ENCODE data around the gene SERINC5. TPM values are rescaled to one million over a fixed set of nuclear protein-coding genes. Genes with fewer than 3 reads are reported as not detected.

Gene SERINC5
- total and polyA plus RNA-seq, 2 of the 4 experiments (the other 2 are of a cell fraction): 5.0 to 8.1 TPM

DNA sequence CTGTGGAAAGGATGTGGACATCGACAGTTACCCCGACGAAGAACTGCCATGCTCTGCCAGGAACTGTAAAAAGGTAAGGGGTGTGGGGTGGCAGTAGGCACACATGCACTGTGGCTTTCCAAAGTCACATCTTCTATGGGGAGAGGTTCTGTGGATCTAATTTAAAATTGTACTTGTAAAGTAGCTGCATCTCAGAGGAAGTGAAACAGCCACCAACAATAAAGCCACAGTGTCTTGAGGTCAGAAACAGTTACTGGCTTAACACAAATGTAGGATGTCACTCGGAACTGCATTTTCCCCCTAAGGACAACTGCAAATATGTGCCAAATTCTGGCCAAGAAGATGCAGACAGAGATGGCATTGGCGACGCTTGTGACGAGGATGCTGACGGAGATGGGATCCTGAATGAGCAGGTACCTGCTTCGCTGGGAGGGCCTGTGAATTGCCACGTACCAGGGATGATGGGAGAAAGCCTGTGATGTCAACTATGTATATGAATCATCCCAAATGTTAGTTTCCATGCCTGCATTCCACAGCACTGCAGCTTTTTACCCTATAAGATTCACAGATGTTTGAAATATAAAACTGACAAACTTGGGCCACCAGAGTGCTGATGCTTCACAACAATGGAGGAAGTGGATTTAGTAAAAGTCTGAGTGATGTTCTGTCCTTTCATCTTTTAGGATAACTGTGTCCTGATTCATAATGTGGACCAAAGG lies 185.4 kb downstream of the SERINC5 start:
- H4K8ac ChIP-seq (ENCODE audit: low read depth in 2 of 2, low read length in 2 of 2): no peak overlapping the region
- DNase-seq (peak; percentile 41), ATAC-seq (ENCODE audit: low read depth) (peak; percentile 59)
- H2AK5ac ChIP-seq (ENCODE audit: low read depth, low read length): no peak overlapping the region
- no peaks in the 10 kb centered on the region for H3K36me3 ChIP-seq (ENCODE audit: control insufficient read depth, insufficient read depth, low read length)
- H3K9me3 ChIP-seq (ENCODE audit: control insufficient read depth, insufficient read depth, low read length): no peaks in the 10 kb centered on the region
- H2AFZ ChIP-seq (replicated peaks; ENCODE audit: low read length, poor library complexity): no peak overlapping the region
- in situ Hi-C loops (cut with MboI; ENCODE audit: low sequenced_read_pairs) (no loop called here), dilution Hi-C loops (cut with HindIII; ENCODE audit: low sequenced_read_pairs, unreplicated experiment) (no loop called here), intact Hi-C loops (cut with micrococcal nuclease) (no loop called here)
- H3K18ac ChIP-seq (ENCODE audit: low read depth, low read length): no peak overlapping the region
- H4K5ac ChIP-seq (ENCODE audit: low read depth, low read length): no peak overlapping the region
- TF ChIP-seq RAD21 (IDR thresholded peaks at IDR 0.05; ENCODE audit: low read length) (no peak), SMC3 (IDR thresholded peaks at IDR 0.05; ENCODE audit: low read depth, low read length) (no peak), RFX5 (IDR thresholded peaks at IDR 0.05; ENCODE audit: low read depth, low read length) (no peak), CHD1 (IDR thresholded peaks at IDR 0.05; ENCODE audit: low read depth, low read length) (no peak), BHLHE40 (IDR thresholded peaks at IDR 0.05; ENCODE audit: low read depth, low read length) (no peak), MAZ (IDR thresholded peaks at IDR 0.05; ENCODE audit: borderline replicate concordance, low read depth, low read length) (no peak), POLR2A (IDR thresholded peaks at IDR 0.05; ENCODE audit: low read depth, low read length) (no peak), MAFK (IDR thresholded peaks at IDR 0.05; ENCODE audit: low read depth, low read length) (no peak), CEBPB (IDR thresholded peaks at IDR 0.05; ENCODE audit: low read depth, low read length) (no peak), USF2 (IDR thresholded peaks at IDR 0.05; ENCODE audit: low read depth, low read length) (no peak), RCOR1 (IDR thresholded peaks at IDR 0.05; ENCODE audit: insufficient replicate concordance, low read length) (no peak), ELK1 (IDR thresholded peaks at IDR 0.05; ENCODE audit: borderline replicate concordance, low read depth, low read length) (no peak), MXI1 (IDR thresholded peaks at IDR 0.05; ENCODE audit: borderline replicate concordance, low read depth, low read length) (no peak), FOS (IDR thresholded peaks at IDR 0.05; ENCODE audit: low read depth, low read length) (no peak), NFE2L2 (IDR thresholded peaks at IDR 0.05; ENCODE audit: low read depth, low read length) (no peak)
- TF ChIP-seq, protein P1, sequence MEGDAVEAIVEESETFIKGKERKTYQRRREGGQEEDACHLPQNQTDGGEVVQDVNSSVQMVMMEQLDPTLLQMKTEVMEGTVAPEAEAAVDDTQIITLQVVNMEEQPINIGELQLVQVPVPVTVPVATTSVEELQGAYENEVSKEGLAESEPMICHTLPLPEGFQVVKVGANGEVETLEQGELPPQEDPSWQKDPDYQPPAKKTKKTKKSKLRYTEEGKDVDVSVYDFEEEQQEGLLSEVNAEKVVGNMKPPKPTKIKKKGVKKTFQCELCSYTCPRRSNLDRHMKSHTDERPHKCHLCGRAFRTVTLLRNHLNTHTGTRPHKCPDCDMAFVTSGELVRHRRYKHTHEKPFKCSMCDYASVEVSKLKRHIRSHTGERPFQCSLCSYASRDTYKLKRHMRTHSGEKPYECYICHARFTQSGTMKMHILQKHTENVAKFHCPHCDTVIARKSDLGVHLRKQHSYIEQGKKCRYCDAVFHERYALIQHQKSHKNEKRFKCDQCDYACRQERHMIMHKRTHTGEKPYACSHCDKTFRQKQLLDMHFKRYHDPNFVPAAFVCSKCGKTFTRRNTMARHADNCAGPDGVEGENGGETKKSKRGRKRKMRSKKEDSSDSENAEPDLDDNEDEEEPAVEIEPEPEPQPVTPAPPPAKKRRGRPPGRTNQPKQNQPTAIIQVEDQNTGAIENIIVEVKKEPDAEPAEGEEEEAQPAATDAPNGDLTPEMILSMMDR (conservative IDR thresholded peaks at IDR 0.05; ENCODE audit: low read depth, low read length): no peak
- no peaks in the 10 kb centered on the region for H4K20me1 ChIP-seq (ENCODE audit: insufficient read depth, low read length)
- H2BK20ac ChIP-seq (ENCODE audit: low read depth, low read length): no peak overlapping the region
- H3K4me1 ChIP-seq (ENCODE audit: control insufficient read depth, insufficient read depth, low read length): peaks cover 2% of the 10 kb centered on the region; the same call in 1 of the 2 replicates
- POLR2A ChIA-PET (ENCODE audit: unreplicated experiment): no interaction called here
- no peak overlapping the region for H3K23ac ChIP-seq (ENCODE audit: low read depth, low read length)
- no TSS peak for BruUV-seq (replicated peaks)
- no peak overlapping the region for H3K9ac ChIP-seq (ENCODE audit: low read depth, low read length)
- H2AK9ac ChIP-seq (replicated peaks; ENCODE audit: low read depth, low read length, poor library complexity): peak overlapping the region; percentile 19
- WGBS, 2 experiments (ENCODE audit: extremely low coverage in 2 of 2, insufficient read length in 1 of 2): no CpG with 5 or more reads among the region's 10 CpGs
- no peak overlapping the region for H3K14ac ChIP-seq (replicated peaks; ENCODE audit: low read depth, low read length)
- no peak overlapping the region for H2BK5ac ChIP-seq (ENCODE audit: low read depth, low read length, poor library complexity, severe bottlenecking)
- H3K27ac ChIP-seq (ENCODE audit: insufficient read depth, low read length): no peak overlapping the region
- no peak overlapping the region for H2BK120ac ChIP-seq (ENCODE audit: low read depth, low read length)
- H3K27me3 ChIP-seq (ENCODE audit: control insufficient read depth, insufficient read depth, low read length): peaks cover 4% of the 10 kb centered on the region; the same call in 1 of the 2 replicates
- no peak overlapping the region for H3K4me3 ChIP-seq (ENCODE audit: insufficient read depth, low read depth, low read length)
- CTCF ChIA-PET: no interaction called here
- no peaks in the 10 kb centered on the region for H3K79me1 ChIP-seq (ENCODE audit: low read depth in 1 of 2, low read length in 2 of 2)
- H3K9me1 ChIP-seq (ENCODE audit: insufficient read depth, low read length): no peaks in the 10 kb centered on the region
- no peak overlapping the region for H3K4ac ChIP-seq (ENCODE audit: low read depth, low read length)
- H3K56ac ChIP-seq (ENCODE audit: extremely low read depth, insufficient read depth, low read length): no peak overlapping the region
- no peak overlapping the region for H2BK15ac ChIP-seq (ENCODE audit: low read depth, low read length)
- H4K91ac ChIP-seq (ENCODE audit: insufficient read depth, low read depth, low read length): no peak overlapping the region
- H3K4me2 ChIP-seq (ENCODE audit: low read depth, low read length): no peak overlapping the region
